HepG2 (cell line): ENCODE data around the gene FLOT2. TPM values are rescaled to one million over a fixed set of nuclear protein-coding genes. Genes with fewer than 3 reads are reported as not detected.

Source experiments
- FOXM1 ChIP-seq: sonication (generic); formaldehyde crosslinking; IDR thresholded peaks from 2 replicates; pipeline ENCODE4 v1.5.0; 2020; ENCODE audit warnings: missing genetic modification reagents
- HOXD1 ChIP-seq: sonication (generic); formaldehyde crosslinking; IDR thresholded peaks from 2 replicates; pipeline ENCODE4 v1.5.0; 2020; ENCODE audit warnings: missing genetic modification reagents
- MTF1 ChIP-seq: sonication (generic); formaldehyde crosslinking; IDR thresholded peaks from 2 replicates; pipeline ENCODE4 v1.5.0; 2020; ENCODE audit warnings: missing genetic modification reagents
- XBP1 ChIP-seq: sonication (generic); formaldehyde crosslinking; IDR thresholded peaks from 2 replicates; pipeline ENCODE4 v1.5.0; 2020; ENCODE audit warnings: missing genetic modification reagents
- ZMYM3 ChIP-seq: sonication (generic); formaldehyde crosslinking; IDR thresholded peaks from 2 replicates; pipeline ENCODE4 v1.5.1; 2020; ENCODE audit warnings: mild to moderate bottlenecking, missing genetic modification reagents
- ZNF598 ChIP-seq: sonication (generic); formaldehyde crosslinking; IDR thresholded peaks from 2 replicates; pipeline ENCODE4 v1.5.1; 2020; ENCODE audit warnings: mild to moderate bottlenecking, missing genetic modification reagents, borderline replicate concordance
- ZNF816 ChIP-seq: sonication (generic); formaldehyde crosslinking; IDR thresholded peaks from 2 replicates; pipeline ENCODE4 v1.8.0; 2022; ENCODE audit warnings: missing genetic modification reagents, mild to moderate bottlenecking, borderline replicate concordance
- polyA plus RNA-seq, 8 experiments: library from polyadenylated mRNA; depleted of rRNA in 3 of 8; stranded (reverse) in 7 of 8; unstranded in 1 of 8; fragments of >200 nt; fragmentation: Illumina TruSeq in 4 of 8; extraction: Trizol in 4 of 8; gene quantifications; 2 replicates each; pipeline versions ENCODE4 v1.2.1 to v1.2.3, GENCODE V29; 2011 to 2016; ENCODE audit warnings: low read depth in 4 of 8, missing spikeins in 1 of 8, mixed read lengths in 1 of 8; ENCODE audit not compliant: insufficient read depth in 1 of 8
- total RNA-seq, 5 experiments: library from RNA; depleted of rRNA; stranded (reverse); fragments of >200 nt; fragmentation: Illumina TruSeq; extraction: Trizol; gene quantifications; 2 replicates each; pipeline ENCODE4 v1.2.3, GENCODE V29; 2016; ENCODE audit warnings: low read depth in 1 of 5
- TF ChIP-seq, protein P1 (sequence below): IDR thresholded peaks from 2 replicates; pipeline ENCODE4 v1.6.1; 2016; ENCODE audit warnings: low read depth, control low read depth
- TF ChIP-seq, protein P2 (sequence below): sonication (generic); formaldehyde crosslinking; IDR thresholded peaks from 2 replicates; pipeline ENCODE4 v1.8.0; 2022; ENCODE audit warnings: mild to moderate bottlenecking, missing genetic modification reagents; ENCODE audit not compliant: insufficient replicate concordance
- TF ChIP-seq, protein P3 (sequence below): IDR thresholded peaks from 2 replicates; pipeline ENCODE4 v1.6.1; 2016; ENCODE audit warnings: mild to moderate bottlenecking
- TF ChIP-seq, protein P4 (sequence below): sonication (generic); formaldehyde crosslinking; IDR thresholded peaks from 2 replicates; pipeline ENCODE4 v1.4.0; 2020; ENCODE audit warnings: missing genetic modification reagents
- TF ChIP-seq, protein P5 (sequence below): IDR thresholded peaks from 2 replicates; pipeline ENCODE4 v1.6.1; 2018; ENCODE audit warnings: missing genetic modification reagents, mild to moderate bottlenecking, missing compliant biosample characterization
- TF ChIP-seq, protein P6 (sequence below): sonication (generic); formaldehyde crosslinking; IDR thresholded peaks from 2 replicates; pipeline ENCODE4 v1.5.0; 2020; ENCODE audit warnings: mild to moderate bottlenecking, missing genetic modification reagents, borderline replicate concordance
- TF ChIP-seq, protein P7 (sequence below): sonication (generic); formaldehyde crosslinking; conservative IDR thresholded peaks from 2 replicates; pipeline ENCODE4 v1.8.0; 2022; ENCODE audit warnings: missing genetic modification reagents

The FLOT2 gene
- total and polyA plus RNA-seq, 2 of the 13 experiments (the other 11 are each of a cell fraction or from before 2014, with no cell fraction given) = 54.3 to 54.5 TPM

DNA sequence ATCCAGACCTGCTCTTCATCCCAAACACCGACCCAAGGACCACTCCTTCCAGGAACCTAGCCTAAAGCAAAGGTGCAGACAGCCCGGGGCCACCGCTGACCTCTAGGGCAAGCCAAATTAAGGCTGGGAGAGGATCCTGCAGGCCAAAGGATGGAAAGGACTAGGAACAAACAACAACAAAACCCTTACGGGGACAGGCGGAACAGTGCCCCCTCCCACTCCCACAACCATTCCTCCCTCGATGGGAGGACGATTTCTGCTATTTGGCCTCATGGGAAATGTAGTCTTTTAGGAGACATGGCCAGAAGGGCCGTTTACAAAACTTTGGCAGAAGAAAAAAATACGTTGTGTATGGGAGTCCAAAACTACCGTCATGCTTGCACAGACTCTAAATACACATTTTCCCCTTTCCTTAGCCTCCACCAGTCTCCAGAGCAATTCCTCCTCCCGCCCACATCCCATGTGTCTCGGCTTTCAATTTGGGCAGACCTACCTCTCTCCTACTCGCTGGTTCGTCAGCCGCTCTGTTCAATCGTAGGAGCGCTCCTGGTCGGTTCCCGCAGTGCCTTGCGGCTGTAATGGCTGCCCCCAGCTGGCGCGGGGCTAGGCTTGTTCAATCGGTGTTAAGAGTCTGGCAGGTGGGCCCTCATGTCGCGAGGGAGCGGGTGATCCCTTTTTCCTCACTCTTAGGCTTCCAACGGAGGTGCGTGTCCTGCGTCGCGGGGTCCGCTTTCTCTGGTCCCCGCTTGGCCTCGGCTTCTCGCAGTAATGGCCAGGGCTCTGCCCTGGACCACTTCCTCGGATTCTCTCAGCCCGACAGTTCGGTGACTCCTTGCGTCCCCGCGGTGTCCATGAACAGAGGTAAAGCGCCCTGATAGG, 42.8 kb downstream of the FLOT2 start, which contains the start of gene ERAL1 (continued):
- TF ChIP-seq ZNF816 (no peak), XBP1 (peak; percentile 68; the same call in 1 of the 2 replicates), FOXM1 (CRISPR knock-in tag) (0 out of 2 replicates have a peak, but pooled peaks have one; percentile 53), MTF1 (CRISPR knock-in tag) (0 out of 2 replicates have a peak, but pooled peaks have one; percentile 49), ZMYM3 (CRISPR knock-in tag) (peak; percentile 26; the same call in 1 of the 2 replicates), HOXD1 (CRISPR knock-in tag) (0 out of 2 replicates have a peak, but pooled peaks have one; percentile 62), ZNF598 (CRISPR knock-in tag) (peak; percentile 33; the same call in 1 of the 2 replicates)
- TF ChIP-seq, protein P1, sequence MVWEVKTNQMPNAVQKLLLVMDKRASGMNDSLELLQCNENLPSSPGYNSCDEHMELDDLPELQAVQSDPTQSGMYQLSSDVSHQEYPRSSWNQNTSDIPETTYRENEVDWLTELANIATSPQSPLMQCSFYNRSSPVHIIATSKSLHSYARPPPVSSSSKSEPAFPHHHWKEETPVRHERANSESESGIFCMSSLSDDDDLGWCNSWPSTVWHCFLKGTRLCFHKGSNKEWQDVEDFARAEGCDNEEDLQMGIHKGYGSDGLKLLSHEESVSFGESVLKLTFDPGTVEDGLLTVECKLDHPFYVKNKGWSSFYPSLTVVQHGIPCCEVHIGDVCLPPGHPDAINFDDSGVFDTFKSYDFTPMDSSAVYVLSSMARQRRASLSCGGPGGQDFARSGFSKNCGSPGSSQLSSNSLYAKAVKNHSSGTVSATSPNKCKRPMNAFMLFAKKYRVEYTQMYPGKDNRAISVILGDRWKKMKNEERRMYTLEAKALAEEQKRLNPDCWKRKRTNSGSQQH (CRISPR knock-in tag) = peak; percentile 96
- TF ChIP-seq, protein P2, sequence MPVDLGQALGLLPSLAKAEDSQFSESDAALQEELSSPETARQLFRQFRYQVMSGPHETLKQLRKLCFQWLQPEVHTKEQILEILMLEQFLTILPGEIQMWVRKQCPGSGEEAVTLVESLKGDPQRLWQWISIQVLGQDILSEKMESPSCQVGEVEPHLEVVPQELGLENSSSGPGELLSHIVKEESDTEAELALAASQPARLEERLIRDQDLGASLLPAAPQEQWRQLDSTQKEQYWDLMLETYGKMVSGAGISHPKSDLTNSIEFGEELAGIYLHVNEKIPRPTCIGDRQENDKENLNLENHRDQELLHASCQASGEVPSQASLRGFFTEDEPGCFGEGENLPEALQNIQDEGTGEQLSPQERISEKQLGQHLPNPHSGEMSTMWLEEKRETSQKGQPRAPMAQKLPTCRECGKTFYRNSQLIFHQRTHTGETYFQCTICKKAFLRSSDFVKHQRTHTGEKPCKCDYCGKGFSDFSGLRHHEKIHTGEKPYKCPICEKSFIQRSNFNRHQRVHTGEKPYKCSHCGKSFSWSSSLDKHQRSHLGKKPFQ = no peak
- TF ChIP-seq, protein P3, sequence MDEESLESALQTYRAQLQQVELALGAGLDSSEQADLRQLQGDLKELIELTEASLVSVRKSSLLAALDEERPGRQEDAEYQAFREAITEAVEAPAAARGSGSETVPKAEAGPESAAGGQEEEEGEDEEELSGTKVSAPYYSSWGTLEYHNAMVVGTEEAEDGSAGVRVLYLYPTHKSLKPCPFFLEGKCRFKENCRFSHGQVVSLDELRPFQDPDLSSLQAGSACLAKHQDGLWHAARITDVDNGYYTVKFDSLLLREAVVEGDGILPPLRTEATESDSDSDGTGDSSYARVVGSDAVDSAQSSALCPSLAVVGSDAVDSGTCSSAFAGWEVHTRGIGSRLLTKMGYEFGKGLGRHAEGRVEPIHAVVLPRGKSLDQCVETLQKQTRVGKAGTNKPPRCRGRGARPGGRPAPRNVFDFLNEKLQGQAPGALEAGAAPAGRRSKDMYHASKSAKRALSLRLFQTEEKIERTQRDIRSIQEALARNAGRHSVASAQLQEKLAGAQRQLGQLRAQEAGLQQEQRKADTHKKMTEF (CRISPR knock-in tag) = peak; percentile 69
- TF ChIP-seq, protein P4, sequence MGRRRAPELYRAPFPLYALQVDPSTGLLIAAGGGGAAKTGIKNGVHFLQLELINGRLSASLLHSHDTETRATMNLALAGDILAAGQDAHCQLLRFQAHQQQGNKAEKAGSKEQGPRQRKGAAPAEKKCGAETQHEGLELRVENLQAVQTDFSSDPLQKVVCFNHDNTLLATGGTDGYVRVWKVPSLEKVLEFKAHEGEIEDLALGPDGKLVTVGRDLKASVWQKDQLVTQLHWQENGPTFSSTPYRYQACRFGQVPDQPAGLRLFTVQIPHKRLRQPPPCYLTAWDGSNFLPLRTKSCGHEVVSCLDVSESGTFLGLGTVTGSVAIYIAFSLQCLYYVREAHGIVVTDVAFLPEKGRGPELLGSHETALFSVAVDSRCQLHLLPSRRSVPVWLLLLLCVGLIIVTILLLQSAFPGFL (CRISPR knock-in tag) = peak; percentile 70; the same call in 1 of the 2 replicates
- TF ChIP-seq, protein P5, sequence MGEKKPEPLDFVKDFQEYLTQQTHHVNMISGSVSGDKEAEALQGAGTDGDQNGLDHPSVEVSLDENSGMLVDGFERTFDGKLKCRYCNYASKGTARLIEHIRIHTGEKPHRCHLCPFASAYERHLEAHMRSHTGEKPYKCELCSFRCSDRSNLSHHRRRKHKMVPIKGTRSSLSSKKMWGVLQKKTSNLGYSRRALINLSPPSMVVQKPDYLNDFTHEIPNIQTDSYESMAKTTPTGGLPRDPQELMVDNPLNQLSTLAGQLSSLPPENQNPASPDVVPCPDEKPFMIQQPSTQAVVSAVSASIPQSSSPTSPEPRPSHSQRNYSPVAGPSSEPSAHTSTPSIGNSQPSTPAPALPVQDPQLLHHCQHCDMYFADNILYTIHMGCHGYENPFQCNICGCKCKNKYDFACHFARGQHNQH (CRISPR knock-in tag) = peak; percentile 69
- TF ChIP-seq, protein P6, sequence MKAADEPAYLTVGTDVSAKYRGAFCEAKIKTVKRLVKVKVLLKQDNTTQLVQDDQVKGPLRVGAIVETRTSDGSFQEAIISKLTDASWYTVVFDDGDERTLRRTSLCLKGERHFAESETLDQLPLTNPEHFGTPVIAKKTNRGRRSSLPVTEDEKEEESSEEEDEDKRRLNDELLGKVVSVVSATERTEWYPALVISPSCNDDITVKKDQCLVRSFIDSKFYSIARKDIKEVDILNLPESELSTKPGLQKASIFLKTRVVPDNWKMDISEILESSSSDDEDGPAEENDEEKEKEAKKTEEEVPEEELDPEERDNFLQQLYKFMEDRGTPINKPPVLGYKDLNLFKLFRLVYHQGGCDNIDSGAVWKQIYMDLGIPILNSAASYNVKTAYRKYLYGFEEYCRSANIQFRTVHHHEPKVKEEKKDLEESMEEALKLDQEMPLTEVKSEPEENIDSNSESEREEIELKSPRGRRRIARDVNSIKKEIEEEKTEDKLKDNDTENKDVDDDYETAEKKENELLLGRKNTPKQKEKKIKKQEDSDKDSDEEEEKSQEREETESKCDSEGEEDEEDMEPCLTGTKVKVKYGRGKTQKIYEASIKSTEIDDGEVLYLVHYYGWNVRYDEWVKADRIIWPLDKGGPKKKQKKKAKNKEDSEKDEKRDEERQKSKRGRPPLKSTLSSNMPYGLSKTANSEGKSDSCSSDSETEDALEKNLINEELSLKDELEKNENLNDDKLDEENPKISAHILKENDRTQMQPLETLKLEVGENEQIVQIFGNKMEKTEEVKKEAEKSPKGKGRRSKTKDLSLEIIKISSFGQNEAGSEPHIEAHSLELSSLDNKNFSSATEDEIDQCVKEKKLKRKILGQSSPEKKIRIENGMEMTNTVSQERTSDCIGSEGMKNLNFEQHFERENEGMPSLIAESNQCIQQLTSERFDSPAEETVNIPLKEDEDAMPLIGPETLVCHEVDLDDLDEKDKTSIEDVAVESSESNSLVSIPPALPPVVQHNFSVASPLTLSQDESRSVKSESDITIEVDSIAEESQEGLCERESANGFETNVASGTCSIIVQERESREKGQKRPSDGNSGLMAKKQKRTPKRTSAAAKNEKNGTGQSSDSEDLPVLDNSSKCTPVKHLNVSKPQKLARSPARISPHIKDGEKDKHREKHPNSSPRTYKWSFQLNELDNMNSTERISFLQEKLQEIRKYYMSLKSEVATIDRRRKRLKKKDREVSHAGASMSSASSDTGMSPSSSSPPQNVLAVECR (CRISPR knock-in tag) = peak; percentile 93
- TF ChIP-seq, protein P7, sequence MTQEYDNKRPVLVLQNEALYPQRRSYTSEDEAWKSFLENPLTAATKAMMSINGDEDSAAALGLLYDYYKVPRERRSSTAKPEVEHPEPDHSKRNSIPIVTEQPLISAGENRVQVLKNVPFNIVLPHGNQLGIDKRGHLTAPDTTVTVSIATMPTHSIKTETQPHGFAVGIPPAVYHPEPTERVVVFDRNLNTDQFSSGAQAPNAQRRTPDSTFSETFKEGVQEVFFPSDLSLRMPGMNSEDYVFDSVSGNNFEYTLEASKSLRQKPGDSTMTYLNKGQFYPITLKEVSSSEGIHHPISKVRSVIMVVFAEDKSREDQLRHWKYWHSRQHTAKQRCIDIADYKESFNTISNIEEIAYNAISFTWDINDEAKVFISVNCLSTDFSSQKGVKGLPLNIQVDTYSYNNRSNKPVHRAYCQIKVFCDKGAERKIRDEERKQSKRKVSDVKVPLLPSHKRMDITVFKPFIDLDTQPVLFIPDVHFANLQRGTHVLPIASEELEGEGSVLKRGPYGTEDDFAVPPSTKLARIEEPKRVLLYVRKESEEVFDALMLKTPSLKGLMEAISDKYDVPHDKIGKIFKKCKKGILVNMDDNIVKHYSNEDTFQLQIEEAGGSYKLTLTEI (CRISPR knock-in tag) = no peak
